Measurements from ENCODE around the gene DEPDC4.

Gene DEPDC4

DNA sequence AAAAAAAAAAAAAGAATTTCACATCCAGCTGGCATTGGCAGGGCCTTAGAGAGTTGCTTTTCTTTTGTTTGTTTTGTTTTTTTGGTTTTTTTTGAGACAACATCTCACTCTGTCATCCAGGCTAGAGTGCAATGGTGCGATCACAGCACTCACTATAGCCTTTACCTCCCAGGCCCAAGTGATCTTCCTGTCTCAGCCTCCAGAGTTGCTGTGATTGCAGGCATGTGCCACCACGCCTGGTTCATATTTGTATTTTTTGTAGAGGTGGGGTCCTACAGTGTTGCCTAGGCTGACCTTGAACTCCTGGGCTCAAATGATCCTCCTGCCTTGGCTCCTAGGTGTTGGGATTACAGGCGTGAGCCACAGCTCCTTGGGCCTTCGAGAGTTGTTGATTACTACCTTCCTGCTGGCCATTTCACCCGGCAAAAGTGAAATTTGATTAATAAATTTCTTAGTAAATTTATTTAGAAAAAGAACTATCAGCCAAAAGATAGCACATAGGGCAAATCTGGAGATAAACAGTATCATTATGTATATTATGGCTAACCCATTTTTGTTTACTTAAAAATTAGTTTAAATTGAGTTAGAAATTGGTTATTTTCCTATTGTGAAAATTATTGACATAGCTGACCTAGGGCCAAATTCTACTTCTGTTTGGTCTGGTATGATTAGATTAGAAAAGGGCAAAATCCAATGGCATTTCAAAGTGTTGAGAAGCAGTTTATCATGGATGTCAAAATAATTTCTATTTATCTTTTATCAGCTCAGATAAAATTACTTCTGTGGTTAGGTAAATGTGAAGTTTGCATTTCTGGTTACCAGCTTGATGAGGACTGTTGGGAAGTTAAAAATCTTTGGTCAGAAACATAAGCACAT, 53.6 kb downstream of the DEPDC4 start:
- DNase-seq = no peak

DNA sequence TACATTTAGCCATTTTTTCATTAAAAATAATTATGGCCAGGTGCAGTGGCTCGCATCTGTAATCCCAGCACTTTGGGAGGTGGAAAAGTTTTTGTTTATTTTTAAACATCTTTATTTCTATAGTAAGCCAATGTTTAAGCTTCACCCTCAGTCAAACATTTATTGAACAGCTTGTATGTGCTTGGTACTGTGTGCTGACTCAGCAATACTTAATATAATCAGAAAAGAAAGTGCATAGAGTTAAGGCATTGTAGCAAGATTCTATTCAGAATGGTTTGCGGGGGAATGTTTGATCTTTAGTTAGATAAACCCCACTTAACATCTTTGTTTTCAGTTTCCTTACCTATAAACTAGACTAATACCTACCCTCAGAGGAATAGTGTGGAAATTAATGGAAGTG, 55.2 kb downstream of the DEPDC4 start:
- no peak for DNase-seq

DNA sequence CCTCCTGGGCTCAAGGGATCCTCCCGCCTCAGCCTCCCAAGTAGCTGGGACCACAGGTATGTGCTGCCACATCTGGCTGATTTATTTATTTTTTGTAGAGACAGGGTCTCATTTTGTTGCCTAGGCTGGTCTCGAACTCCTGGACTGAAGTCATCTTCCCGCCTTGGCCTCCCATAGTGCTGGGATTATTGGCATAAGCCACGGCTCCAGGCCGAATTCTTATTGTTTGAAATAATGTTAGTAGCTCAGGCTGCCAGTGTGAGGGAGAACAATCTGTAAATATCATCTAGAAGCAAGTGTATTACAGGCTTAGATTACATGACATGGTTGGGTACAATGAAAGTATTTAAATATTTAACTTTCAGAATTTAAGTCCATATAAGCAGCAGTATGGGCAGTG, 58.0 kb downstream of the DEPDC4 start:
- DNase-seq = no peak

DNA sequence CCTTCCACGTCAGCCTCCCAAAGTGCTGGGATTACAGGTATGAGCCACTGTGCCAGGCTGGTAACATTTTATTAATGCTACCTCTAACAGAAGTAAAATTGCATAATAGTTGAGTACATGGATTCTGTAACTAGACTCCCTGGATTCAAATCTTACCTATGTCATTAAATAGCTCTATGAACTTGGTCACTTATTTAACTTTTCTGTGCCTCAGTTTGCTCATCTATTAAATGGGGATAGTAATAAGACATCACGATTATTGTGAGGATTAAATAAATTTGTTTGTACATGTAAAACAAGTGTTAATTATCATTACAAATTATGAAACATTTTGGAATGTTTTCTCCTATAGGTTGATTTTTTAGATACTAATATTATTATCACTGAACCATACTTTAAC, 59.6 kb downstream of the DEPDC4 start:
- DNase-seq = no peak

DNA sequence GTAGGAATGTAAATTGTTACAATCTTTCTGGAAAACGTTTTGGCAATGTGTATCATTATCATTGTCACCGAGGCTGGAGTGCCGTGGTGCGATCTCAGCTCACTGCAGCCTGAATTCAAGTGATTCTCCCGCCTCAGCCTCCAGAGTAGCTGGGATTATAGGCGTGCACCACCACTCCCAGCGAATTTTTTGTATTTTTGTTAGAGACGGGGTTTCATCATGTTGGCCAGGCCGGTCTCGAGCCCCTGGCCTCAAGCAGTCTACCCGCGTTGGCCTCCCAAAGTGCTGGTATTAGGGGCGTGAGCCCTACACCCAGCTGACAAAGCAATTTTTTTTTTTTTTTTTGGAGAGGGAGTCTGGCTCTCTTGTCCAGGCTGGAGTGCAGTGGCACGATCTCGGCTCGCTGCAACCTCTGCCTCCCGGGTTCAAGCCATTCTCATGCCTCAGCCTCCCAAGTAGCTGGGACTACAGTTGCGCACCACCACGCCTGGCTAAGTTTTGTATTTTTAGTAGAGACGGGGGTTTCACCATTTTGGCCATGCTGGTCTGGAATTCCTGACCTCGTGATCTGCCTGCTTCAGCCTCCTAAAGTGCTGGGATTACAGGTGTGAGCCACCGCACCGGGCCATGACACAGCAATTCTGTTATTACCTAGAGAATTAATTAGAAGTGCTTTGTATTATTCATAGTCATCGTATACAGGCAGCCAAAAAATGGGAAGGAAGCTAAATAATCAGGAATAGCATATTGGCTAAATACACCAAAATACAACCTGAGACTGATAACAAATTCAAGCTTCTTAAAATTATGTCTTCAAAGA, 65.1 kb downstream of the DEPDC4 start:
- no peak for DNase-seq

DNA sequence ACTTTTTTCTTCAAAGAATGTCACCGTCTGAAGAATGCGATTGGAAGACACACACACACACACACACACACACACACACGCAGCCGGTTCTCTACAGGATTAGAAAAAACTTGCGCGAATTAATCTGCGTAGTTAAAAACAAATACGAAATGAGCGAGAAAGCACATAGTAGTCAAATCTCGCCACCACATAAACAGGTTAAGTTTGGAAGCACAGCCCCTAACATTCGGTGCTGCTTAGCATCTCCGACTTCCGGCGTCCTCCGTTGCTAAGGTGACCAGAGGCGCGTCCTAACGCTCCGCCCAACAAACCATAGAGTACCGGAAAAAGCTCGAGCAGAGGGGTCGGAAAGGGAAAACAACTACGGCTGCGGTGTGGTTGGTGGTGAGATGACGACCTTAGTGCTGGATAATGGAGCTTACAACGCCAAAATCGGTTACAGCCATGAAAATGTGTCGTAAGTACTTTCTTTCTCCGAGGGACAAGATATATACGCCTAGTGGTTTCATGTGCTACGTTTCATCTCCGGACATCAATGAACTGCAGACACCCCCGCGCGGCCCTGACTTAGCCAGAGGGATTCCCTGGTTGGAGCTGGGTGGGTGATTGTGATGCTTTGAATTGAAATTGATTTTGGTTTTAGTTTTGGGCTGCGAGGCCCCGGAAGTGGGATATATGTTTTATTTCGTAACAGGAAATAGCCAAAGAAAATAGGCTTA, 66.3 kb downstream of the DEPDC4 start, which contains the start of gene ACTR6:
ACTR6 (plus strand) TSS at position 353 of the 719 bp plus-strand sequence; CDS start at position 390, 37 bp downstream.
- DNase-seq = peak; percentile 98

DNA sequence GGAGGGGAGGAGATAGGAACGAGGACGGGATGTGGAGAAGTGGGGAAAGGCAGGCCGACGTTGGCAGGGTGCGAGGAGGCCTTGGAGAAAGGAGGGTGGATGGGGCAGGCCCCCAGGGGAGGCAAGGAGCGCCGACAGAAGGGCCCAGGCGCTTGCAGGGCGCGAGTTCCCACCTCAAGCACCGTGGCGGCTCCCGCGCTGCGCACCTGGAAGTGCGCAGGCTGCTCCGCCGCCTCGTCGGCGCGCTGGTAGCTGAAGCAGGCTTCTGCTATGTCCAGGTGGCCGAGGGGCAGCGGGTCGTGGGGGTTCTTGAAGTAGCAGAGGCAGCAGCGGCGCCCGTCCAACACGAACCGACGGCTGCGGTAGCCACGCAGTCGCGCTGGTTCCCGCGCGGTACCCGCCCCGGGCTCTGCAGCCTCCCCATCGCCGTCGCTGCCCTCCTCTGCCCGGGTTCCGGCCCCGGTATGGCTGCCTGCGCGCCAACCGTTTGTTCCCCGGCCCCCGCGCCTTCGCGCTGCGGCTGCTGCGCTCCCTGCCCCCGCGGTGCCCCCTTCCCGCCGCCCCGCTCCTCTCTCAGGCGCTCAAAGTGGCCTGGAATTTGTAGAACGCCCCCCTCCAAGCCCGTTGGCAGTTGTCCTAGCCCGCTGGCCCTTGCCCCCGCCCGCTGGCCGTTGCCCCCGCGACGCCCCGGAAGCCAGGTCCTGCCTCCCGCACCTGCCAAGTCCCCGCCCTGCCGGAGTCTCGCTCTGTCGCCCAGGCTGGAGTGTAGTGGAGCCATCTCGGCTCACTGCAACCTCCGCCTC, 67.3 kb downstream of the DEPDC4 start:
- DNase-seq = peak; percentile 67

DNA sequence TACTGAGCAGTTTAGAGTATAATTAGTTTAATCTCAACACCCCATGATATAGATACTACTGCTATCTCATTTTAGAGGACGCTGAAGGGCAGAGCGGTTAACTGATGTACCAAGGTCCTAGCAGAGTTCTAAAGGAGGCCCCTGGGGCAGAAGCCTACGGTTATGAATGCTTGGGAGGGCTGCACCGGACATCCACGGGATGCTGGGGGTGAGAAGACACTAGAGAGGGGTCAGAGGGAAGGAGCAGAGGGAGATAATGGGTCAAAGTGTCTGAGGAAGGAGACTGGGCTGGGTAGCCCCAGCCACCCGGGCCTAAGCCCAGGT, 67.9 kb downstream of the DEPDC4 start:
- DNase-seq = no peak

DNA sequence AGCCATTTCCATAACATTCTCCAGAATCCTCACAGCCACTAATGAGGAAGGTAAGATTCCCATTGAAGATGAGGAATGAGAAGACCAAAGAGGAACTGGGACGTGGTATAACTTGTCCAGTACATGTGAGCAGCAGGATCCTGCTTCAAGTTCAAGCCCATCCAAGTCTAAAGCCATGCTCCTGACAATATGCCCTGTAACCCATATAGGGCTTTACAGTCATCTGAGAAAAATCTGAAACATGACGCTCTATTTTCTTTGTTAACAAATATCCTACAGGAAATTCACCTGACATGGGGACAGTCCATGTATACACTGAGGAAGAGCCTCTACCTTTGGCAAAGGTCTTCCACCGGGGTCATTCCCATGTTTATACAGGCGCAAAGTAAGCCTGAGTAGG, 69.4 kb downstream of the DEPDC4 start:
- DNase-seq = no peak

DNA sequence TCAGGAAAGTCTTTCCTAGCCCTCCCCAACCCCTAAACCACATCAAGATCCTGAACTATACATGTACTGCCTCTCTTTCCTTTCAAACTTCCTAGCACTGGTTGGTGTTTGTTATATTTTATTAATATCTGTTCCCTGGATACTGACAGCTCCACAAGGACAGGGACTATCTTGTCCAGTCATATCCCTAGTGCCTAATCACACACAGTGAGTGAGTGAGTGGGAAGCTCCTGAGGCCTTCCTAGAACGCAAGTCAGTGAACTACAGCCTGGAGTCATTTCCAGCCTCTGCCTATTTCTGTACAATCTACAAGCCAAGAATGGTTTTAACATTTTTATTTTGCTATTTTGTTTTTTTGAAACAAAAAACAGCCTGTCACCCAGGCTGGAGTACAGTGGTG, 73.8 kb downstream of the DEPDC4 start:
- no peak for DNase-seq
